HG03432 (cell line): ENCODE data around the gene BLNK.

ENCODE experiments used
- ATAC-seq: cut with Tn5 transposase; IDR thresholded peaks from one replicate; pipeline ENCODE4 v1.9.1; 2021; ENCODE audit warnings: mild to moderate bottlenecking, moderate library complexity; ENCODE audit not compliant: unreplicated experiment

BLNK gene

GRCh38 chr10:96289218-96289910, 18.0 kb upstream of the BLNK start:
- ATAC-seq, result no peak

GRCh38 chr10:96288151-96288621, 16.8 kb upstream of the BLNK start:
- ATAC-seq, result peak; percentile 73

GRCh38 chr10:96287392-96288105, 16.2 kb upstream of the BLNK start:
- ATAC-seq, result peak; percentile 64

- no peak for ATAC-seq
Measured at GRCh38 chr10:96285331-96285752, 14.0 kb upstream of the BLNK start.

GRCh38 chr10:96283756-96284155, 12.4 kb upstream of the BLNK start:
- no peak for ATAC-seq

GRCh38 chr10:96283351-96283750, 12.0 kb upstream of the BLNK start:
- ATAC-seq, result no peak

- no peak for ATAC-seq
Measured at GRCh38 chr10:96281444-96282029, 10.2 kb upstream of the BLNK start.

GRCh38 chr10:96280859-96281258, 9.5 kb upstream of the BLNK start:
- no peak for ATAC-seq

GRCh38 chr10:96279191-96279641, 7.8 kb upstream of the BLNK start:
- no peak for ATAC-seq

- no peak for ATAC-seq
Measured at GRCh38 chr10:96276831-96277230, 5.5 kb upstream of the BLNK start.

- ATAC-seq, result no peak
Measured at GRCh38 chr10:96276426-96276825, 5.1 kb upstream of the BLNK start.

GRCh38 chr10:96275685-96276418, 4.5 kb upstream of the BLNK start:
- no peak for ATAC-seq

GRCh38 chr10:96272316-96273280, 1.2 kb upstream of the BLNK start:
- no peak for ATAC-seq

- no peak for ATAC-seq
Measured at GRCh38 chr10:96270571-96270970, 798 bp downstream of the BLNK start.

- no peak for ATAC-seq
Measured at GRCh38 chr10:96269438-96270300, 1.7 kb downstream of the BLNK start.

GRCh38 chr10:96268341-96268909, 2.9 kb downstream of the BLNK start:
- ATAC-seq, result no peak

- no peak for ATAC-seq
Measured at GRCh38 chr10:96267234-96267705, 4.1 kb downstream of the BLNK start.

- ATAC-seq, result no peak
Measured at GRCh38 chr10:96266118-96266770, 5.1 kb downstream of the BLNK start.
